ENCODE data around the gene IFT74.

DNA sequence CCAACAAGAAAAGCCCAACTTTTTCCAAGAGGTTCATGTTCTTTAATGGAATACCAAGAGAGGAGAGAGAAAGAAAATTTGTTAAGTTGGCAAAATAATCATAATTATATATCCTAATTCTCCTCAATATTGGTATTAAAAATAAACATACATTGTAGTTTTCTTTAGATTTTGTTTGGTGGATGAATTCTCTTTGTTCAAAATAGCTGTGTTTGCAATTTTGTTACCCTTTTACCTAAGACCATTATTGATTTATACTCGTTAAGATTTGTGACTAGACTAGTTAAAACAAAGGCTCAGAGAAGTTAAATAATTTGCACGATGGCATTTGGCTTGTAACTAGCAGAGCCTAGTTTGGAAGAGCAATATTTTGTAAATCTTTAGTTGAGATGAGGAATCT, 39.6 kb downstream of the IFT74 start:
- no peak for TF ChIP-seq YY1 (IDR thresholded peaks at IDR 0.05; ENCODE audit: insufficient read depth, insufficient replicate concordance, low read depth, low read length)
- TF ChIP-seq, protein P1, sequence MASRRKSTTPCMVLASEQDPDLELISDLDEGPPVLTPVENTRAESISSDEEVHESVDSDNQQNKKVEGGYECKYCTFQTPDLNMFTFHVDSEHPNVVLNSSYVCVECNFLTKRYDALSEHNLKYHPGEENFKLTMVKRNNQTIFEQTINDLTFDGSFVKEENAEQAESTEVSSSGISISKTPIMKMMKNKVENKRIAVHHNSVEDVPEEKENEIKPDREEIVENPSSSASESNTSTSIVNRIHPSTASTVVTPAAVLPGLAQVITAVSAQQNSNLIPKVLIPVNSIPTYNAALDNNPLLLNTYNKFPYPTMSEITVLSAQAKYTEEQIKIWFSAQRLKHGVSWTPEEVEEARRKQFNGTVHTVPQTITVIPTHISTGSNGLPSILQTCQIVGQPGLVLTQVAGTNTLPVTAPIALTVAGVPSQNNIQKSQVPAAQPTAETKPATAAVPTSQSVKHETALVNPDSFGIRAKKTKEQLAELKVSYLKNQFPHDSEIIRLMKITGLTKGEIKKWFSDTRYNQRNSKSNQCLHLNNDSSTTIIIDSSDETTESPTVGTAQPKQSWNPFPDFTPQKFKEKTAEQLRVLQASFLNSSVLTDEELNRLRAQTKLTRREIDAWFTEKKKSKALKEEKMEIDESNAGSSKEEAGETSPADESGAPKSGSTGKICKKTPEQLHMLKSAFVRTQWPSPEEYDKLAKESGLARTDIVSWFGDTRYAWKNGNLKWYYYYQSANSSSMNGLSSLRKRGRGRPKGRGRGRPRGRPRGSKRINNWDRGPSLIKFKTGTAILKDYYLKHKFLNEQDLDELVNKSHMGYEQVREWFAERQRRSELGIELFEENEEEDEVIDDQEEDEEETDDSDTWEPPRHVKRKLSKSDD (CRISPR knock-in tag; IDR thresholded peaks at IDR 0.05; ENCODE audit: low read depth): no peak

All from HepG2 (cell line).